ENCODE measurements around the gene ACVR1. TPM values are rescaled to one million over a fixed set of nuclear protein-coding genes. Genes with fewer than 3 reads are reported as not detected.

ACVR1 gene
- total and polyA plus RNA-seq, 9 donors = 16.1 to 36.9 (median 30.4) TPM

GRCh38 chr2:157876786-157877138 is 632 bp upstream of the ACVR1 start:
- peak overlapping the region; percentile 60 for H3K27ac ChIP-seq (ENCODE audit: low read length)

GRCh38 chr2:157875641-157876065 is 477 bp downstream of the ACVR1 start:
- DNase-seq = peak; percentile 77
- H3K9me3 ChIP-seq (replicated peaks; ENCODE audit: control insufficient read depth, low read depth, low read length) = no peaks in the 10 kb centered on the region

More at GRCh38 chr2:157876786-157877138, 632 bp upstream of the ACVR1 start:
- WGBS (ENCODE audit: insufficient coverage) = 7% methylated on average over 10 of the region's 12 CpGs
- no peak for DNase-seq
- Histone ChIP-seq H3K4me1 (ENCODE audit: control insufficient read depth, insufficient read depth, low read length) (peaks cover 7% of the 10 kb centered on the region), H3K4me3 (ENCODE audit: low read length) (peak overlapping the region; percentile 44), H3K9me3 (replicated peaks; ENCODE audit: control insufficient read depth, low read depth, low read length) (no peaks in the 10 kb centered on the region), H3K27me3 (ENCODE audit: control insufficient read depth, insufficient read depth, low read length) (no peaks in the 10 kb centered on the region), H3K36me3 (ENCODE audit: control insufficient read depth, insufficient read depth, low read length) (no peaks in the 10 kb centered on the region)

GRCh38 chr2:157874997-157875640 is 1.0 kb downstream of the ACVR1 start:
- Histone ChIP-seq H3K27ac (ENCODE audit: low read length) (peak overlapping the region; percentile 90), H3K9me3 (replicated peaks; ENCODE audit: control insufficient read depth, low read depth, low read length) (no peaks in the 10 kb centered on the region), H3K4me1 (ENCODE audit: control insufficient read depth, insufficient read depth, low read length) (peaks cover 7% of the 10 kb centered on the region), H3K36me3 (ENCODE audit: control insufficient read depth, insufficient read depth, low read length) (peaks cover 3% of the 10 kb centered on the region), H3K27me3 (ENCODE audit: control insufficient read depth, insufficient read depth, low read length) (no peaks in the 10 kb centered on the region), H3K4me3 (ENCODE audit: low read length) (peak overlapping the region; percentile 65)
- peak; percentile 97 for DNase-seq
- WGBS (ENCODE audit: insufficient coverage) = 0% methylated on average over 7 of the region's 21 CpGs

More at GRCh38 chr2:157875641-157876065, 477 bp downstream of the ACVR1 start:
- Histone ChIP-seq H3K4me3 (ENCODE audit: low read length) (peak overlapping the region; percentile 65), H3K4me1 (ENCODE audit: control insufficient read depth, insufficient read depth, low read length) (peaks cover 7% of the 10 kb centered on the region), H3K27ac (ENCODE audit: low read length) (peak overlapping the region; percentile 90), H3K27me3 (ENCODE audit: control insufficient read depth, insufficient read depth, low read length) (no peaks in the 10 kb centered on the region), H3K36me3 (ENCODE audit: control insufficient read depth, insufficient read depth, low read length) (peaks cover 3% of the 10 kb centered on the region)
- 0% methylated on average over 50 of the region's 53 CpGs for WGBS (ENCODE audit: insufficient coverage)

GRCh38 chr2:157874348-157874747 is 1.8 kb downstream of the ACVR1 start:
- peak; percentile 53 for DNase-seq
- 43% methylated on average over 2 of the region's 4 CpGs for WGBS (ENCODE audit: insufficient coverage)
- Histone ChIP-seq H3K9me3 (replicated peaks; ENCODE audit: control insufficient read depth, low read depth, low read length) (no peaks in the 10 kb centered on the region), H3K4me3 (ENCODE audit: low read length) (peak overlapping the region; percentile 4), H3K27ac (ENCODE audit: low read length) (peak overlapping the region; percentile 90), H3K36me3 (ENCODE audit: control insufficient read depth, insufficient read depth, low read length) (peaks cover 3% of the 10 kb centered on the region), H3K27me3 (ENCODE audit: control insufficient read depth, insufficient read depth, low read length) (no peaks in the 10 kb centered on the region), H3K4me1 (ENCODE audit: control insufficient read depth, insufficient read depth, low read length) (peaks cover 7% of the 10 kb centered on the region)

- Histone ChIP-seq H3K4me3 (ENCODE audit: low read length) (no peak overlapping the region), H3K27me3 (ENCODE audit: control insufficient read depth, insufficient read depth, low read length) (no peaks in the 10 kb centered on the region), H3K4me1 (ENCODE audit: control insufficient read depth, insufficient read depth, low read length) (peaks cover 7% of the 10 kb centered on the region), H3K27ac (ENCODE audit: low read length) (no peak overlapping the region), H3K9me3 (replicated peaks; ENCODE audit: control insufficient read depth, low read depth, low read length) (no peaks in the 10 kb centered on the region), H3K36me3 (ENCODE audit: control insufficient read depth, insufficient read depth, low read length) (peaks cover 6% of the 10 kb centered on the region)
- no peak for DNase-seq
- no CpG with 5 or more reads among the region's 2 CpGs for WGBS (ENCODE audit: insufficient coverage)
Measured at GRCh38 chr2:157872791-157873190, 3.3 kb downstream of the ACVR1 start.

GRCh38 chr2:157871415-157871814 is 4.7 kb downstream of the ACVR1 start:
- H3K4me3 ChIP-seq (ENCODE audit: low read length) = no peak overlapping the region
- H3K4me1 ChIP-seq (ENCODE audit: control insufficient read depth, insufficient read depth, low read length) = peaks cover 4% of the 10 kb centered on the region
- H3K27ac ChIP-seq (ENCODE audit: low read length) = no peak overlapping the region
- DNase-seq = no peak
- no peaks in the 10 kb centered on the region for H3K9me3 ChIP-seq (replicated peaks; ENCODE audit: control insufficient read depth, low read depth, low read length)
- no peaks in the 10 kb centered on the region for H3K27me3 ChIP-seq (ENCODE audit: control insufficient read depth, insufficient read depth, low read length)
- WGBS (ENCODE audit: insufficient coverage) = no CpG with 5 or more reads among the region's 3 CpGs
- peaks cover 6% of the 10 kb centered on the region for H3K36me3 ChIP-seq (ENCODE audit: control insufficient read depth, insufficient read depth, low read length)

GRCh38 chr2:157868993-157869392 is 7.1 kb downstream of the ACVR1 start:
- no CpG with 5 or more reads among the region's 2 CpGs for WGBS (ENCODE audit: insufficient coverage)
- peaks cover 6% of the 10 kb centered on the region for H3K36me3 ChIP-seq (ENCODE audit: control insufficient read depth, insufficient read depth, low read length)
- H3K9me3 ChIP-seq (replicated peaks; ENCODE audit: control insufficient read depth, low read depth, low read length) = no peaks in the 10 kb centered on the region
- H3K4me1 ChIP-seq (ENCODE audit: control insufficient read depth, insufficient read depth, low read length) = no peaks in the 10 kb centered on the region
- no peaks in the 10 kb centered on the region for H3K27me3 ChIP-seq (ENCODE audit: control insufficient read depth, insufficient read depth, low read length)
- no peak overlapping the region for H3K27ac ChIP-seq (ENCODE audit: low read length)
- no peak overlapping the region for H3K4me3 ChIP-seq (ENCODE audit: low read length)
- DNase-seq = no peak

- Histone ChIP-seq H3K9me3 (replicated peaks; ENCODE audit: control insufficient read depth, low read depth, low read length) (no peaks in the 10 kb centered on the region), H3K27ac (ENCODE audit: low read length) (no peak overlapping the region), H3K27me3 (ENCODE audit: control insufficient read depth, insufficient read depth, low read length) (no peaks in the 10 kb centered on the region), H3K4me1 (ENCODE audit: control insufficient read depth, insufficient read depth, low read length) (no peaks in the 10 kb centered on the region), H3K36me3 (ENCODE audit: control insufficient read depth, insufficient read depth, low read length) (peaks cover 6% of the 10 kb centered on the region), H3K4me3 (ENCODE audit: low read length) (no peak overlapping the region)
- no peak for DNase-seq
Measured at GRCh38 chr2:157867703-157868102, 8.4 kb downstream of the ACVR1 start.

GRCh38 chr2:157866666-157867642 is 9.2 kb downstream of the ACVR1 start:
- no peak for DNase-seq
- peaks cover 6% of the 10 kb centered on the region for H3K36me3 ChIP-seq (ENCODE audit: control insufficient read depth, insufficient read depth, low read length)
- WGBS (ENCODE audit: insufficient coverage) = 88% methylated on average over 1 of the region's 4 CpGs
- no peak overlapping the region for H3K4me3 ChIP-seq (ENCODE audit: low read length)
- no peak overlapping the region for H3K27ac ChIP-seq (ENCODE audit: low read length)
- no peaks in the 10 kb centered on the region for H3K4me1 ChIP-seq (ENCODE audit: control insufficient read depth, insufficient read depth, low read length)
- no peaks in the 10 kb centered on the region for H3K27me3 ChIP-seq (ENCODE audit: control insufficient read depth, insufficient read depth, low read length)
- H3K9me3 ChIP-seq (replicated peaks; ENCODE audit: control insufficient read depth, low read depth, low read length) = no peaks in the 10 kb centered on the region

- no peak overlapping the region for H3K27ac ChIP-seq (ENCODE audit: low read length)
- DNase-seq = no peak
- H3K4me1 ChIP-seq (ENCODE audit: control insufficient read depth, insufficient read depth, low read length) = no peaks in the 10 kb centered on the region
- WGBS (ENCODE audit: insufficient coverage) = no CpG with 5 or more reads among the region's 3 CpGs
- peaks cover 6% of the 10 kb centered on the region for H3K36me3 ChIP-seq (ENCODE audit: control insufficient read depth, insufficient read depth, low read length)
- no peaks in the 10 kb centered on the region for H3K9me3 ChIP-seq (replicated peaks; ENCODE audit: control insufficient read depth, low read depth, low read length)
- H3K27me3 ChIP-seq (ENCODE audit: control insufficient read depth, insufficient read depth, low read length) = no peaks in the 10 kb centered on the region
- H3K4me3 ChIP-seq (ENCODE audit: low read length) = no peak overlapping the region
Measured at GRCh38 chr2:157866202-157866601, 9.9 kb downstream of the ACVR1 start.
